HG03342 (cell line): Measurements from ENCODE around the gene POU2F3.

Experiments used
- ATAC-seq: cut with Tn5 transposase; IDR thresholded peaks from one replicate; pipeline ENCODE4 v1.9.1; 2021; ENCODE audit warnings: mild to moderate bottlenecking, moderate library complexity; ENCODE audit not compliant: unreplicated experiment

The POU2F3 gene

GRCh38 chr11:120210626-120211521 lies 29.1 kb upstream of the POU2F3 start, which contains the start of gene OAF:
TSS of gene OAF (plus strand) at chr11:120211032. CDS start at chr11:120211280, 248 bp downstream.
- ATAC-seq: peak; percentile 82

DNA sequence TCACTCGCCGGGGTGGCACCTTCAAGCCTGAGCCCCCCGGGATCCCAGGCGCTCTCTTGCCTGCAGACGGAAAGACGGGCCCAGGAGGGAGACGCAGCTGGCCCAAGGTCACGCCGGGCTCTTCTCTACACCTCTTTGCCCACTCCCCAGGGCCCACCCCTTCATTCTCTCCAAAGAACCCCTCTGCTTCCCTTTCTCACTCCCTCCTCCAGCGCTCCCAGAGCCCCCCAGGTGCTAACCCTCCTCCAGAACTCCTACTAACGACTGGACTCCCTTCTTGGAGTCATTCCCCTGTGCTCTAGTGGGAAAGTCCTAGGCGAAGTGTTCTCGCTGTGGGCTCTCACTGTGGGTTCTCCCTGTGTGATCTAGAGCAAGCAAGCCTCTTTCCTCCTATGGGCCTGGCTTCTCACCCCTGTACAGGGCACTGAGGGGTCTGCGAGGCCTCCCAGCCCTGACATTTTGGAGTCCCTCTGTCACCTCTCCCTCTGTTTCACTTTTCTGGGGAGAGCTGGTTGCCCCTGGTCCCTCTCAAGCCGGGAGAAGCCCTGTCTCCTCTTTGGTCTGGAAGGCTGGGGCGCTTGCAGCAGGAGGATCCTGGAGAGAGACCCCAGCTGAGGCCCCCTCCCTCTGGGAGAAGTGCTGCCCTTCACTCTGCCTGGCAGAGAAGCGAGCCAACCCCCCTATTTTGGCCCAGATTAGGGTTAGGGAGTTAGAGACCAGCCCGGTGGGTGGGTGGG lies 28.2 kb upstream of the POU2F3 start:
- peak; percentile 9 for ATAC-seq

DNA sequence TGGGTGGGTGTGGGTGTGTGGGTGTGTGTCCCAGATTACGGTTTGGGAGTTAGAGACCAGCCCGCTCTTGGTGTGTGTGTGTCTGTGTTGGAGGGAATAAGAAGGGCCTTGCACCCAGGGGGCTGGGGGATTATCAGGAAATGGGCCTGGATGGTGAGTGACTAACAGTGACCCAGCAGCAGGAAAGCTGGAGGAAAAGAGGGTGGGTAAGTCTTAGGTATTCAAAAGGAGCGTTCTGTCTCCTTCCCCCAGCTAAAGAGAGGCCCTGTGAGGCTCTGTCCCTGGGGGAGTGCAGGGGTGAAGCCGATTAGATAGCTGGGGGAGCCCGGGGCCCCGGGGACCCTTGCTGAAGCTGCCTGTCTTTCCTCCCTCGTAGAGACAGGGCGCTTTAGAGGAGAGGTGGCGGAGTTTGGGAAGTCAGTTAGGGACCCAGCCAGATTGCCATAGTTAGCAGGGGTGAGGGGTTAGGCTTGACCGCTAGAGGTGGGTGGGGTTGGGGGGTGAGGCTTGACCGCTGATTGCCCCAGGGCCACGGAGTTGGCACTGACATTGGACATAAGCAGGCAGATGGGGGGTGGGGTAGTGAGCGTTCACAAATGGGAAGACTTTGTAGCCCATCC lies 27.6 kb upstream of the POU2F3 start:
- no peak for ATAC-seq

DNA sequence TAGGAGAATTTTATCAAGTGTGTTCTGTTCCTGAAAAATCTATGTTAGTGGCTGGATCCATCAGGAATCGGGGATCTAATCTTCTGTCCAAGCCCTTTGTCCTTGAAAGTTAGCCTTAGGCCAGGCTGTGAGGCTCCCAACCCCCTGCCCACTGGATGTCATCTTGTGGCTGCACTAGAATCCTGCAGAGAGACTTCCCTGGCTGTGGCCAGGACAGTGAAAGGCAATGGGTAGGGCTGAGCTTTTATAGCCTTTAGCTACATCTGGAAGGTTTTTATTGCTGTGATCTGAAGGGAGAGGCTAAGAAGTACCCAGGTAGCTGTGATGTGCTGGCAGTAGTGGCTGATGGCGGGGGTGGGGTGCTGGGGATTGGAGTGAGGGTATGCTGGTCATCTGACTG lies 27.0 kb upstream of the POU2F3 start:
- no peak for ATAC-seq

DNA sequence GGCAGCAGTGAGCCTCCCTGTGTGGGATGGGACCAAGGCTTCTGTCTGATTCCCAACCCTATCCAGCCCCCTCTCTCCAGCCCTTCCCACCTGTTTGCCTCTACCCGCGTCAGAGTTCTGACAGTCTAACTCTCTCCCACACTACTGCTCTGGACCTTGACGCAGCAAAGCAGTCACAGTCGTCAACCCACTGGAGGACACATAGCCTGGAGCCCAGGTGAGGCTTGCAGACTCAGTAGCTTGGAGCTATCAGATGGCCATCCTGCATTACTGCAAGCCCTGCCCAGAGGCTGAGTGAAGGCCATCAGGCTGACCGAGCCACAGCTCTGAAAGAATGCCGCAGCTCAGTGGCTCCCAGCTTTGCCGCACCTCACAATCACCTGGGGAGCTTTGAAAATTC lies 25.4 kb upstream of the POU2F3 start:
- ATAC-seq: no peak

DNA sequence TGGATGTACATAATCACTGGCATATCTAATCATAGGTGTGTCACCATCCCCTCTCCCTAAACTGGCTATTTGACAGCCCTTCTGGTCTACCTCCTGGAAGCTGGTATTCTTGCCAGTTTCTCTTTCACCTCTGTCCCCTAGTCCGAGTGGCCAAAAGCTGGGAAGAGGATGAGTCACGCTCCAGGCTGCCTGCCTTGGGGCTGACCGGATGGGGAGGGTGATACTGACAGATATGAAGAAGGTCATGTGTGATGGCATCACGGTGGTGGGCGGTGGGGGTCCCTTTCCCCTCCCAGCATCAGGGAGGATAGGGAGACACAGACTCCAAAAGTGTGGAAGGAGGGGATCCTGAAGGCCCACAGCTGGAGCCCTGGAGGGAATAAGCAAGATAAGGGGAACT lies 24.3 kb upstream of the POU2F3 start:
- ATAC-seq: no peak

GRCh38 chr11:120216426-120217102 lies 23.4 kb upstream of the POU2F3 start:
- no peak for ATAC-seq

DNA sequence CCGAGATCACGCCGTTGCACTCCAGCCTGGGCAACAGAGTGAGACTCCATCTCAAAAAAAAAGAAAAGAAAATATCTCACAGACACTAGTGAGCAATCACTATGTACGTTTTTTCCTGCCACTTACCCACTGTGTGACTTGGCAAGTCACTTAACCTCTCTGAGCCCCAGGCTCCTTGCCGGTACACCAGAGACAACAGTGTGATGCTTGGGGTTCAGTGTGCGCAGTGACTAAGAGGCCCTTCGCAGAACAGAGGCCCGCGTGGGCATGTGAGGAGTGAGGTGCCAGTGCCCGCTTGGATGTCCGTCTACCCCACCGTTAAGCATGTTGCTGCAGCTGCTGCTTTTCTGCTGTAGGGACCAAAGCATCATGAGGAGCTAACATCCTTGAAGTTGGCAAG lies 22.4 kb upstream of the POU2F3 start:
- ATAC-seq: no peak

- ATAC-seq: no peak
Observed at GRCh38 chr11:120217941-120218694, 21.8 kb upstream of the POU2F3 start.

DNA sequence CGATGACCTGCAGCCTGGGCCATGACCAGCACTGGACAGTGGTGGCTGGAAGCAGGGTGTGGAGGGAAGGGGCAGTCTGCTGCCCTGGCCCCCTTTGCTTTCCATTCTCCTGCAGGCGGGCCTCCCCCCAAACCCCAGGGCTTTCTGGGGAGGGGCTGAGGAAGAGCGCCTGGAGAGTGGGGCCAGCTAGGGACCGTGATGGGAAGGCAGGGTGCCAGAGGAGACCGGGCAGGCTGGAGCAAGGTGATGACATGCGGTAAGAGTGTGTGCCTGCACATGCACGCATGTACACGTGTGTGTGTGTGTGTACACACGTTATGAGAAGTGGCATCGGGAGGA lies 21.3 kb upstream of the POU2F3 start:
- no peak for ATAC-seq

- no peak for ATAC-seq
Observed at GRCh38 chr11:120219232-120219937, 20.6 kb upstream of the POU2F3 start.

DNA sequence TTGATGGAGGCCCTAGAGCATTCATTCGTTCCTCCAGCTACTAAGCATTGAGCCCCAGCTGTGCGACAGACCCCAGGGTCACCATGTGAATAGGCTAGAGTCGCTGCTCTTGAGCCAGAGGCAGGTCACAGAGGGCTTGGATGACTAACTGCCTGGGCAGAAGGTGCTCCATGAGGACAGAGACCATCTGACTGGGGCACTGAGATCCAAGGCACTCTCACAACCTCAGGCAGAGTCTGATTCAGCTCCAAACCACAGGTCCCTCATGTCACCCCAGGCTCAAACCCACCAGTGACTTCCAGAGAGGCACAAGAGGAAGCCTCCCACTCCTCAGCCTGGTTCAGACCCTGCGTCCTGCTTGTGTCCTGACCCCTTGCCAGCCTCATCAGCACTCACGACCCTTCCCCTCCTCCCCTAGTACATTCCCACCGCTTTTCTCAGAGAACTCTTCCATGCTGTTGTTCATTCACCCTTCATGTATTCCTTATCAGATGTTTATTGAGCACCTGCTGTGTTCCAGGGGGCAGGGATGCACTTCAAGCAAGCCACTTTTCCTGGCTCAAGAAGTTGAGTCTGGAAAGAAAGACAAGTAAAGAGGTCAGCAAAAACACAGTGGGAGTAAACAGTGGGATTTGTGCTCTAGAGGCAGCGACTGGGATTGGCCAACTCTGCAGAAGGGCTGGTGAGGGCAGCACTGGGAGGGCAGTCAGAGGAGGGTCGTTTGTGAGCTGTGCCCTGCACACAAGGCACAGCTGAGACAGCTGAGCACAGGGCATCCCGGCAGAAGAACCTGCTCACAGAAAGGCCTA lies 19.8 kb upstream of the POU2F3 start:
- no peak for ATAC-seq

DNA sequence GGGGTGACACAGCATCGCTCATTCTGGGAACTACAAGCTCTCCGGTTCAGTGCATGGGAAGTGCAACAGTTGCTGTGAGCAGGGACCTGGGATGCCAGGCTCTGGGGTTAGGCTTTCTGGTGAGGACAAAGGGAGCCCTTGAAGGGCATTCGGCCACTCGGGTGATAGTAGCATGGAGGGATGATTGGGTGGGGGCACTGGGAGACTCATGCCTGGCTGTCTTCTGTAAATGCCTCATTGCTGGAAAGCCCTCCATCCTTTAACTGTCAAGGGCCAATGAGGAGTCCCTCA lies 19.2 kb upstream of the POU2F3 start:
- ATAC-seq: no peak

DNA sequence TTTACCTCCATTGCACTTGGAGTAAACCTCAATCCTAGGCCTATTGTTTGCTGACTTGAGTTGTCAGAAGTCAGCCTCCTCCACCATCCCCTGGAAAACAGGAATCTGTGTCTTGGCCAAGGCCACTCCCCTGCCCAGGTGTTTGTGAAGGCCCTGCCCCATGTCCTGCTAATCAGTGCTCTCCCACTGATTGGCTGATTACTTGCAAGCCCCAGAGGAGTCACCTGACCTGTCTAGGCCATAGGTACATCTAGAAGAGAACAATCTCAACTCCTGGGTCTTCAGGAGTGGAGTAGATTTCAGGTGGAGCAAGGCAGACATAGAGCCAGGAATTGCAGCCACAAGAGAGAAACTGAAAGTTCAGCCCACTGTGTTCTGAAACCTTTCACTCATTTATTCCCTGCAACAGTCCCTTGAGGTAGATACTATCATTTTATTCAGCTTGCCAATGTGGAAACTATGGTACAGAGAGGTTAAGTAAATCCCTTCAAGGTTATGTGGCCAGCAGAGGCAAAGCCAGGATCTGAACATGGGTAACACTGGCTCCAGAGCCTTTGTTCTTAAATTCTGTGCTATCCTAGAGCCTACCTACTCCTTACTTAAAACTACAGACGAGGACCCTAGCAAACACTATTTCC lies 18.7 kb upstream of the POU2F3 start:
- no peak for ATAC-seq

GRCh38 chr11:120222916-120223315 lies 17.0 kb upstream of the POU2F3 start:
- ATAC-seq: no peak

DNA sequence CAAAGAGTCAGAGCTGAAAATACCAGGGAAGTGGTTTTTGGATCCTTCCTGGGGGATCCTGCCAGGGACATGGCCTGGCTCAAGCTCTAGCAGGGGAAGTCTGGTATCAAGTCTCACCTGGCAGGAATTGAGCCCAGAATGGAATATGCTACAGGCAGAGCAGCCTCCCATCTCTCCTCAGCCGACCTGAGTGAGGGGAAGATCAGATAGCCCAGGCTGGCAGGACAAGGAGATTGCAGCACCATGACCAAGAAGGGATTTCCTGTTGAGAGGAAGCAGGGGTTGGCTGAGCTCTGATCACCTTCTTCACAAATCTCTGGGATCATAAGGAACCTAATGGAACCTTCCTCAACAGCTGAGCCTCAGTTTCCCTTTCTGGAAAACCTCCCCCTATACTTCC lies 16.1 kb upstream of the POU2F3 start:
- no peak for ATAC-seq

DNA sequence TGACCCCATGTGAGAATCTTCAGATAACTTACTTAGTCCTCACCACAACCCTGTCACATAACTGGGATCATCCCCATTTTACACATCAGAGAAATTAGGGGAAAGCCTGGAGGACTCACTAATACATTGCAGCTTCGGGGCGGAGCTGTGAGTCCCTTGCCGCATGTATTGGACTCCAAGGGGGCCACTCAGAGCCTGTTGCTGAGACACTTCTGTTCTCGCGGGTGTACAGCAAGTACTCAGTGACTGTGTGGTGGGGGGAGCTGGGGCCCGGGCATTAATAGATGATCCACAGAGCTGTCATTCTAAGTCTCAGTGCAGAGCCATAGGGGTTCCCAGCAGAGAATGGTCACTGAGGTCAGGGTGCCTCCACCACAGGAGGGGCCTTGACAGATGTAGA lies 15.6 kb upstream of the POU2F3 start:
- ATAC-seq: no peak

- ATAC-seq: no peak
Observed at GRCh38 chr11:120224972-120225909, 14.7 kb upstream of the POU2F3 start.
